CD14-positive monocyte (primary cell): ENCODE measurements around the gene KCNJ6. TPM values are rescaled to one million over a fixed set of nuclear protein-coding genes. Genes with fewer than 3 reads are reported as not detected.

Source experiments
- DNase-seq, 3 donors: peaks; one replicate each; pipeline ENCODE4 v3.0.0-alpha.2; 2011 to 2022
- H2AFZ ChIP-seq: 2 replicates; pipeline ENCODE4 v1.6.0; 2012; ENCODE audit warnings: mild to moderate bottlenecking, low read depth, low read length, inconsistent platforms; ENCODE audit not compliant: insufficient read depth, poor library complexity, severe bottlenecking
- H3K27ac ChIP-seq, 2 donors: 1 replicate in 1 of 2; 2 replicates in 1 of 2; pipeline ENCODE4 v1.5.1; 2012 to 2013; ENCODE audit warnings: low read length in 2 of 2, control low read depth in 1 of 2, inconsistent platforms in 1 of 2, low read depth in 1 of 2, mild to moderate bottlenecking in 1 of 2
- H3K27me3 ChIP-seq, 2 donors: one replicate each; pipeline versions ENCODE4 v1.6.0 to v1.6.1; 2011 to 2013; ENCODE audit warnings: low read length in 2 of 2; ENCODE audit not compliant: control insufficient read depth in 2 of 2, insufficient read depth in 2 of 2
- H3K36me3 ChIP-seq, 2 donors: replicated peaks in 1 of 2; 1 replicate in 1 of 2; 2 replicates in 1 of 2; pipeline versions ENCODE4 v1.5.1 to v1.6.1; 2012 to 2013; ENCODE audit warnings: low read length in 2 of 2, control low read depth in 1 of 2, inconsistent platforms in 1 of 2, mild to moderate bottlenecking in 1 of 2; ENCODE audit not compliant: insufficient read depth in 2 of 2, control insufficient read depth in 1 of 2
- H3K4me1 ChIP-seq, 2 donors: 1 replicate in 1 of 2; 2 replicates in 1 of 2; pipeline versions ENCODE4 v1.5.1 to v1.6.1; 2012 to 2013; ENCODE audit warnings: low read length in 2 of 2, control low read depth in 1 of 2, inconsistent platforms in 1 of 2, mild to moderate bottlenecking in 1 of 2, moderate library complexity in 1 of 2; ENCODE audit not compliant: insufficient read depth in 2 of 2, control insufficient read depth in 1 of 2
- H3K4me2 ChIP-seq: replicated peaks from 2 replicates; pipeline ENCODE3; 2012; ENCODE audit warnings: low read length, moderate library complexity, mild to moderate bottlenecking; ENCODE audit not compliant: poor library complexity, severe bottlenecking; ENCODE audit errors: extremely low read depth
- H3K4me3 ChIP-seq, 3 experiments: fragments of 200-600 bp in 1 of 3; sonication (generic) in 1 of 3; replicated peaks in 1 of 3; 1 replicate in 2 of 3; 2 replicates in 1 of 3; pipeline ENCODE4 v1.5.1; 2011 to 2013; ENCODE audit warnings: low read length in 3 of 3, mild to moderate bottlenecking in 3 of 3, control low read depth in 2 of 3, low read depth in 2 of 3, inconsistent platforms in 1 of 3, moderate library complexity in 1 of 3
- H3K79me2 ChIP-seq: 2 replicates; pipeline ENCODE4 v1.6.0; 2012; ENCODE audit warnings: mild to moderate bottlenecking, control low read depth, inconsistent platforms, low read length, moderate library complexity; ENCODE audit not compliant: insufficient read depth
- H3K9ac ChIP-seq: 2 replicates; pipeline ENCODE4 v1.6.0; 2017; ENCODE audit warnings: low read length, mild to moderate bottlenecking; ENCODE audit not compliant: insufficient read depth, poor library complexity, severe bottlenecking
- H3K9me3 ChIP-seq, 2 donors: replicated peaks in 1 of 2; 1 replicate in 1 of 2; 2 replicates in 1 of 2; pipeline versions ENCODE4 v1.5.1 to v1.6.1; 2012 to 2013; ENCODE audit warnings: low read length in 2 of 2, control low read depth in 1 of 2; ENCODE audit not compliant: control insufficient read depth in 1 of 2, insufficient read depth in 1 of 2
- H4K20me1 ChIP-seq: 2 replicates; pipeline ENCODE4 v1.6.0; 2012; ENCODE audit warnings: mild to moderate bottlenecking, low read length, control low read depth, moderate library complexity; ENCODE audit not compliant: insufficient read depth
- H3K27ac Mint-ChIP-seq, 7 donors: one replicate each; pipeline ENCODE4 v1.8.0; 2020; ENCODE audit warnings: mild to moderate bottlenecking in 7 of 7, mixed read lengths in 7 of 7, moderate library complexity in 6 of 7, inconsistent platforms in 2 of 7
- H3K27me3 Mint-ChIP-seq, 3 donors: one replicate each; pipeline ENCODE4 v1.8.0; 2021 to 2022; ENCODE audit warnings: low read depth in 3 of 3, mild to moderate bottlenecking in 3 of 3, mixed read lengths in 3 of 3, moderate library complexity in 3 of 3, inconsistent platforms in 1 of 3
- H3K36me3 Mint-ChIP-seq, 2 donors: one replicate each; pipeline ENCODE4 v1.8.0; 2020; ENCODE audit warnings: mixed read lengths in 2 of 2, inconsistent platforms in 1 of 2, mild to moderate bottlenecking in 1 of 2
- H3K4me1 Mint-ChIP-seq: one replicate; pipeline ENCODE4 v1.8.0; 2020; ENCODE audit warnings: mild to moderate bottlenecking, mixed read lengths
- H3K4me3 Mint-ChIP-seq, 2 donors: one replicate each; pipeline ENCODE4 v1.8.0; 2020; ENCODE audit warnings: mild to moderate bottlenecking in 2 of 2, mixed read lengths in 2 of 2, moderate library complexity in 1 of 2
- H3K9me3 Mint-ChIP-seq, 7 donors: one replicate each; pipeline ENCODE4 v1.8.0; 2020 to 2022; ENCODE audit warnings: mixed read lengths in 7 of 7, mild to moderate bottlenecking in 6 of 7, moderate library complexity in 6 of 7, inconsistent platforms in 2 of 7
- WGBS: methylation state at CpG from one replicate; pipeline ENCODE4 v1.1.5; 2013; ENCODE audit warnings: missing lambda C conversion rate; ENCODE audit not compliant: insufficient coverage; 5-methylcytosine and 5-hydroxymethylcytosine counted together
- intact Hi-C, 2 donors: fragments of 100-400 bp; cut with micrococcal nuclease; formaldehyde crosslinking; loops; one replicate each; pipeline versions ENCODE4 v1.15.0 to v1.15.1; 2023
- polyA plus RNA-seq, 3 donors: library from polyadenylated mRNA; depleted of rRNA in 1 of 3; unstranded in 2 of 3; stranded (reverse) in 1 of 3; fragments of 300-500 nt in 2 of 3; fragments of >200 nt in 1 of 3; fragmentation: Illumina TruSeq in 2 of 3; gene quantifications; 1 replicate in 2 of 3; 2 replicates in 1 of 3; pipeline ENCODE4 v1.2.3, GENCODE V29; 2012 to 2021
- TF ChIP-seq, protein P1 (sequence below): fragments of 200-600 bp; IDR thresholded peaks from one replicate; pipeline ENCODE4 v1.8.0; 2022; ENCODE audit warnings: antibody characterized with exemption, mild to moderate bottlenecking

KCNJ6 gene
- polyA plus RNA-seq, 3 donors: not detected

DNA sequence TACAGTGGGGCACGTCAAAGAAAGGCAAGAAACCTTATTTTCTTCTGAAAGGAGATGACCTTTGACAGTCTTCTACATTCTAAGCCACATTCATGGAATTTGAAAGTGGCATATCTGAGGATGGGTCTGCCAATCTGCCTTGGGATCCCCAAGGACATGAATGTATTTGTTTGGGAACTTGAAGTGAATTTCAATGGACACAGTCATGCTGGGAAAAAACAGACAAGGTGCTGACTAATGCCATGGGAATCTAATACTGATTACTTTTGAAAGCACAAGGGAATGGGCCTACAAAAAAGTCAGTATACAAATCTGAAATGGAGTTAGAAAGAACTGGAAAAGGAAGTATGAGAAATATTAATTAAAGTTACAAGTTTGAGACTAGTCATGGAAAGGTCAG is 128.8 kb downstream of the KCNJ6 start:
- Histone ChIP-seq H3K27ac (no peak overlapping the region), H2AFZ (no peak overlapping the region), H3K9me3 (peaks cover 0 to 20% of the 10 kb centered on the region in 2 donors), H3K4me3 (no peak overlapping the region), H3K27me3 (no peaks in the 10 kb centered on the region), H3K4me1 (no peaks in the 10 kb centered on the region), H3K36me3 (no peaks in the 10 kb centered on the region), H3K79me2 (no peaks in the 10 kb centered on the region), H3K9ac (no peak overlapping the region), H4K20me1 (no peaks in the 10 kb centered on the region), H3K4me2 (no peak overlapping the region)
- H3K36me3 Mint-ChIP-seq: no peaks in the 10 kb centered on the region
- H3K4me1 Mint-ChIP-seq: no peaks in the 10 kb centered on the region
- no peak overlapping the region for H3K27ac Mint-ChIP-seq
- DNase-seq: no peak
- peaks cover 9 to 29% (median 14%) of the 10 kb centered on the region in 7 donors for H3K9me3 Mint-ChIP-seq
- no CpG with 5 or more reads among the region's 1 CpG for WGBS
- intact Hi-C loops: no loop called here
- TF ChIP-seq, protein P1, sequence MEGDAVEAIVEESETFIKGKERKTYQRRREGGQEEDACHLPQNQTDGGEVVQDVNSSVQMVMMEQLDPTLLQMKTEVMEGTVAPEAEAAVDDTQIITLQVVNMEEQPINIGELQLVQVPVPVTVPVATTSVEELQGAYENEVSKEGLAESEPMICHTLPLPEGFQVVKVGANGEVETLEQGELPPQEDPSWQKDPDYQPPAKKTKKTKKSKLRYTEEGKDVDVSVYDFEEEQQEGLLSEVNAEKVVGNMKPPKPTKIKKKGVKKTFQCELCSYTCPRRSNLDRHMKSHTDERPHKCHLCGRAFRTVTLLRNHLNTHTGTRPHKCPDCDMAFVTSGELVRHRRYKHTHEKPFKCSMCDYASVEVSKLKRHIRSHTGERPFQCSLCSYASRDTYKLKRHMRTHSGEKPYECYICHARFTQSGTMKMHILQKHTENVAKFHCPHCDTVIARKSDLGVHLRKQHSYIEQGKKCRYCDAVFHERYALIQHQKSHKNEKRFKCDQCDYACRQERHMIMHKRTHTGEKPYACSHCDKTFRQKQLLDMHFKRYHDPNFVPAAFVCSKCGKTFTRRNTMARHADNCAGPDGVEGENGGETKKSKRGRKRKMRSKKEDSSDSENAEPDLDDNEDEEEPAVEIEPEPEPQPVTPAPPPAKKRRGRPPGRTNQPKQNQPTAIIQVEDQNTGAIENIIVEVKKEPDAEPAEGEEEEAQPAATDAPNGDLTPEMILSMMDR: no peak
- no peak overlapping the region for H3K4me3 Mint-ChIP-seq
- H3K27me3 Mint-ChIP-seq: peaks cover 0 to 3% (median 0%) of the 10 kb centered on the region in 3 donors

DNA sequence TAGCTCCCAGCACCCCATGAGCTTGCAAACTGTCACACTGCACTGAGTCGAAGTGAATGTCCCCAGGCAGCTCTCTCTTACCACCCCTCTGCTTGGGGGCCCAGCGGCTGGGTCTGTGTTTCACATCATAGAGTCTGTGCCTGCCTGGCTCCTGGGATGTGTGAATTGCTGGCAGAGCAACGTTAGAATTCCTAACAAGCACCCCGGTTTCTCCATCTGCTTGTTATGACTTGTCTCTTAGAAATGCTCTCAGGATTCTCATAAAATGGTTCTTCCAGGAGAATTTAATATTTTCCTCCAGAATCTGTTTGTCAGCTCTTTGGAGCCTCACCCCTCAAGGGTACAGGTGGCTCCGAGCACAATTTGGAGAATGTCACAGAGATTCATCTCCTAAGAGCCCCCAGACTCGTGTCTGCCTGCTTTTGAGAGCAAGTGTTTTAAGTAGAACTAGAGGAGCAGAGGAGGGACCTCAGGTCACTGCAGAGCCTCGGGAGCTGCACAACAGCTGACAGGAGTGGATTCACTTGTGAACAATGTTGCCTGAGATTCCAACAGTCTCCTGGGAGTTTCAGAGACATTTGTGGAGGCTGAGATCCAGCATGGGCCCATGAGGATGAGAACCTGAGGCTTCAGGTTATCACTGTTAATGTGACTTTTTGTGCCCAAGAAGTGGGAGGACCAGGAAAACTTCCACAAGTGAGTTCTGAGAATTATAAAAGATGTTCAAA is 131.5 kb downstream of the KCNJ6 start:
- H3K27me3 ChIP-seq: no peaks in the 10 kb centered on the region
- TF ChIP-seq, protein P1: no peak
- H3K4me2 ChIP-seq: no peak overlapping the region
- no peak overlapping the region for H3K27ac ChIP-seq
- no peak for DNase-seq
- peaks cover 0 to 26% of the 10 kb centered on the region in 2 donors for H3K9me3 ChIP-seq
- intact Hi-C loops: no loop called here
- no peak overlapping the region for H3K4me3 Mint-ChIP-seq
- H3K79me2 ChIP-seq: no peaks in the 10 kb centered on the region
- peaks cover 13 to 36% (median 22%) of the 10 kb centered on the region in 7 donors for H3K9me3 Mint-ChIP-seq
- H3K4me1 Mint-ChIP-seq: no peaks in the 10 kb centered on the region
- no peak overlapping the region for H3K4me3 ChIP-seq
- no peaks in the 10 kb centered on the region for H4K20me1 ChIP-seq
- 84% methylated on average over 4 of the region's 7 CpGs for WGBS
- H2AFZ ChIP-seq: no peak overlapping the region
- no peaks in the 10 kb centered on the region for H3K27me3 Mint-ChIP-seq
- H3K36me3 ChIP-seq: no peaks in the 10 kb centered on the region
- H3K4me1 ChIP-seq: no peaks in the 10 kb centered on the region
- no peaks in the 10 kb centered on the region for H3K36me3 Mint-ChIP-seq
- no peak overlapping the region for H3K9ac ChIP-seq
- no peak overlapping the region for H3K27ac Mint-ChIP-seq
